Mammary epithelial cell (primary cell): ENCODE measurements around the gene WSCD1.

ENCODE experiments used
- CTCF ChIP-seq, 2 donors: IDR thresholded peaks in 1 of 2; conservative IDR thresholded peaks in 1 of 2; 2 replicates each; pipeline ENCODE4 v1.5.1; 2011 to 2012; ENCODE audit warnings: inconsistent platforms in 2 of 2, low read length in 2 of 2, mild to moderate bottlenecking in 2 of 2, control low read depth in 1 of 2, low read depth in 1 of 2; ENCODE audit not compliant: insufficient read depth in 1 of 2; ENCODE audit errors: extremely low read depth in 1 of 2
- EZH2 ChIP-seq: IDR thresholded peaks from 2 replicates; pipeline ENCODE4 v1.6.1; 2012; ENCODE audit warnings: low read length, inconsistent platforms, borderline replicate concordance

DNA sequence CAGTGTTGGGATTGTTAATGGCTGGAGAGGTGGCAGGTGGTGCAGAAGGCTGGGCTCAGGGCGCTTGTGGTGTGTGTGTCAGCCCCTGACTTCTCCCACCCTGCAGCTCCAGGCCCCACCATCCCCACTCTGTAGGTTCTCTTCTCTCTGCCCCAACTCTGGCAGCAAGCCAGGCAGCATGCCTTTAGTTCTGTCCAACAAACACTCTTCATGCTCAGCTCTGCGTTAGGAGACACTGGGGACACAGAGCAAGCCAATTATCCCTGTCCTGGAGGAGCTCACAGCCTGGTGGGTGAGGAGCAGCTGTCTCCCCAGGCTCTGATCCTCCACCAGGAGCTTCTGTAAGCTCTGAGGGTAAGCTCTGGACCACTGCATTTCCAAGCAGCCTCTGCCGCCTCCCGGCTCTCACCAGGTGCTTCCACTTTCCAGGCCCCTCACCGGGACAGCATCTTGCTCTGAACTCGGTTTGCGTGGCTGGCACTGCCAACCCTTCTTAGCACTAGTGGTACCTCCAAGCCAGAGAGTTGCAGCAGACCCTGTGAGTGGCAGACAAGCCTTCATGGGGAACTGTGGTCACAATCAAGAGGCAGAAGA is 34.3 kb upstream of the WSCD1 start:
- no peak for TF ChIP-seq CTCF (conservative IDR thresholded peaks at IDR 0.05 in 1 of 2, IDR thresholded peaks at IDR 0.05 in 1 of 2; ENCODE audit: extremely low read depth in 1 of 2, insufficient read depth in 1 of 2, low read depth in 1 of 2, low read length in 2 of 2)
- no peak for TF ChIP-seq EZH2
